K562 (cell line): ENCODE measurements around the gene SAMD11. TPM values are rescaled to one million over a fixed set of nuclear protein-coding genes. Genes with fewer than 3 reads are reported as not detected.

Experiments used
- ATAC-seq: fragments of 200-7000 bp; cut with Tn5 transposase; 3 replicates; pipeline ENCODE4 v1.9.1; 2020; ENCODE audit warnings: moderate library complexity
- BruUV-seq: library from RNA; stranded (reverse); fragments of 400-500 nt; replicated peaks from 2 replicates; lab custom pipeline; 2021; lab: Mats Ljungman, UMichigan
- CTCF ChIA-PET: fragments of 300-600 bp; formaldehyde crosslinking; extraction: SDS; loops from one replicate; lab custom pipeline; 2021; ENCODE audit warnings: low intra/inter-chr PET ratio; lab: Yijun Ruan, JAX
- POLR2A ChIA-PET: fragments of 300-600, 350-650 bp; sonication (Branson Sonifier 250); formaldehyde crosslinking; extraction: SDS; loops from one replicate; lab custom pipeline; 2021; ENCODE audit warnings: antibody characterized with exemption, inconsistent platforms; lab: Yijun Ruan, JAX
- DNase-seq, 4 experiments: peaks; one replicate each; pipeline versions ENCODE4 v3.0.0 to v3.0.0-alpha.2; 2011 to 2018; ENCODE audit warnings: low spot score in 3 of 4, mixed read lengths in 3 of 4; ENCODE audit errors: extremely low read depth in 1 of 4
- FAIRE-seq: peaks from 2 replicates; lab custom pipeline; 2011; peaks lifted over from hg19 to GRCh38; lab: Jason Lieb, UNC
- H2AFZ ChIP-seq: 2 replicates; pipeline ENCODE4 v1.6.0; 2011; ENCODE audit warnings: low read depth, low read length, control low read depth, inconsistent platforms
- H3K27ac ChIP-seq: fragments of 200-600 bp; 3 replicates; pipeline ENCODE4 v1.8.0; 2011; ENCODE audit warnings: low read depth, mild to moderate bottlenecking, control low read depth, inconsistent platforms, low read length, moderate library complexity, mixed read lengths; ENCODE audit errors: extremely low read depth
- H3K27me3 ChIP-seq, 2 experiments: fragments of 300-600 bp in 1 of 2; 2 replicates in 1 of 2; 3 replicates in 1 of 2; pipeline versions ENCODE4 v1.6.0 to v1.8.0; 2011; ENCODE audit warnings: inconsistent platforms in 2 of 2, low read length in 2 of 2, mild to moderate bottlenecking in 1 of 2, mixed read lengths in 1 of 2, moderate library complexity in 1 of 2; ENCODE audit not compliant: control insufficient read depth in 2 of 2, insufficient read depth in 2 of 2
- H3K36me3 ChIP-seq: fragments of 300-600 bp; 3 replicates; pipeline ENCODE4 v1.8.0; 2011; ENCODE audit warnings: mild to moderate bottlenecking, low read length, inconsistent platforms; ENCODE audit not compliant: control insufficient read depth, insufficient read depth
- H3K4me1 ChIP-seq, 2 experiments: fragments of 200-600 bp in 1 of 2; replicated peaks in 1 of 2; 2 replicates in 1 of 2; 3 replicates in 1 of 2; pipeline versions ENCODE4 v1.5.1 to v1.8.0; 2011; ENCODE audit warnings: inconsistent platforms in 2 of 2, low read length in 2 of 2, mild to moderate bottlenecking in 1 of 2, mixed read lengths in 1 of 2, moderate library complexity in 1 of 2; ENCODE audit not compliant: control insufficient read depth in 2 of 2, insufficient read depth in 2 of 2
- H3K4me2 ChIP-seq: 2 replicates; pipeline ENCODE4 v1.6.1; 2011; ENCODE audit warnings: low read length, control low read depth, inconsistent platforms, mixed read lengths; ENCODE audit not compliant: insufficient read depth
- H3K4me3 ChIP-seq: fragments of 200-600 bp; sonication (generic), shearing (Covaris generic); 2 replicates; pipeline ENCODE4 v1.5.1; 2016; ENCODE audit warnings: control low read depth, inconsistent platforms
- H3K79me2 ChIP-seq: fragments of 200-600 bp; 3 replicates; pipeline ENCODE4 v1.8.0; 2011; ENCODE audit warnings: low read length, inconsistent platforms; ENCODE audit not compliant: control insufficient read depth, insufficient read depth
- H3K9ac ChIP-seq, 2 experiments: 2 replicates each; pipeline versions ENCODE4 v1.6.0 to v1.6.1; 2011; ENCODE audit warnings: low read depth in 2 of 2, low read length in 2 of 2, control low read depth in 1 of 2, inconsistent platforms in 1 of 2, mild to moderate bottlenecking in 1 of 2, mixed read lengths in 1 of 2; ENCODE audit not compliant: insufficient read depth in 1 of 2
- H3K9me1 ChIP-seq: one replicate; pipeline ENCODE4 v1.6.0; 2011; ENCODE audit warnings: inconsistent platforms, mild to moderate bottlenecking, low read length, moderate library complexity; ENCODE audit not compliant: control insufficient read depth, insufficient read depth
- H3K9me3 ChIP-seq: replicated peaks from 2 replicates; pipeline ENCODE4 v1.5.1; 2011; ENCODE audit warnings: low read depth, low read length, inconsistent platforms; ENCODE audit not compliant: control insufficient read depth, insufficient read depth
- H4K20me1 ChIP-seq: replicated peaks from 2 replicates; pipeline ENCODE4 v1.6.1; 2011; ENCODE audit warnings: low read length, inconsistent platforms, mixed read lengths; ENCODE audit not compliant: control insufficient read depth, insufficient read depth
- DIDO1 ChIP-seq: fragments of 450-650 bp; IDR thresholded peaks from 2 replicates; pipeline ENCODE4 v1.6.1; 2016; ENCODE audit warnings: low read depth, missing biosample characterization, missing genetic modification characterization
- EZH2 ChIP-seq: IDR thresholded peaks from 2 replicates; pipeline ENCODE4 v1.6.1; 2012; ENCODE audit warnings: low read depth, mild to moderate bottlenecking, inconsistent platforms, low read length, borderline replicate concordance
- HDAC1 ChIP-seq, 2 experiments: fragments of 450-650 bp; IDR thresholded peaks; 2 replicates each; pipeline ENCODE4 v1.6.1; 2016 to 2017; ENCODE audit warnings: inconsistent platforms in 1 of 2, mild to moderate bottlenecking in 1 of 2, moderate library complexity in 1 of 2
- JUNB ChIP-seq: fragments of 450-650 bp; formaldehyde crosslinking; conservative IDR thresholded peaks from 2 replicates; pipeline ENCODE4 v1.4.0; 2020; ENCODE audit warnings: mild to moderate bottlenecking
- KLF1 ChIP-seq: fragments of 450-650 bp; IDR thresholded peaks from 2 replicates; pipeline ENCODE4 v1.6.1; 2016; ENCODE audit warnings: missing genetic modification characterization, missing compliant biosample characterization
- NBN ChIP-seq: fragments of 450-650 bp; IDR thresholded peaks from 2 replicates; pipeline ENCODE4 v1.6.1; 2016; ENCODE audit warnings: low read depth, mild to moderate bottlenecking
- NR2C2 ChIP-seq, 2 experiments: fragments of 200-800 bp in 1 of 2; sonication (Bioruptor generic) in 1 of 2; sonication (generic) in 1 of 2; formaldehyde crosslinking in 1 of 2; IDR thresholded peaks; 2 replicates each; pipeline versions ENCODE4 v1.6.1 to v1.8.0; 2016 to 2022; ENCODE audit warnings: mild to moderate bottlenecking in 1 of 2, missing compliant biosample characterization in 1 of 2, missing genetic modification characterization in 1 of 2, missing genetic modification reagents in 1 of 2
- SAFB ChIP-seq: fragments of 200-400 bp; formaldehyde crosslinking; IDR thresholded peaks from 2 replicates; pipeline ENCODE4 v1.6.1; 2017; ENCODE audit warnings: low read depth, low read length, borderline replicate concordance
- ZNF197 ChIP-seq: fragments of 200-800 bp; sonication (Bioruptor generic); IDR thresholded peaks from 2 replicates; pipeline ENCODE4 v1.6.1; 2016; ENCODE audit warnings: low read depth, missing genetic modification characterization, missing compliant biosample characterization
- ZNF408 ChIP-seq: fragments of 250-450 bp; sonication (Bioruptor Pico); IDR thresholded peaks from 2 replicates; pipeline ENCODE4 v1.4.0; 2020; ENCODE audit warnings: low read depth, mild to moderate bottlenecking, moderate library complexity
- ZNF696 ChIP-seq: fragments of 250-450 bp; sonication (Bioruptor Pico); conservative IDR thresholded peaks from 2 replicates; pipeline ENCODE4 v1.4.0; 2020; ENCODE audit warnings: mild to moderate bottlenecking, moderate library complexity
- ZNF717 ChIP-seq: fragments of 250-450 bp; sonication (Bioruptor Pico); IDR thresholded peaks from 2 replicates; pipeline ENCODE4 v1.5.0; 2021
- WGBS: fragments of 100-300 bp; shearing (Covaris generic); methylation state at CpG from one replicate; pipeline ENCODE4 v1.1.6; 2016; ENCODE audit warnings: low coverage, mixed read lengths; ENCODE audit not compliant: insufficient coverage; ENCODE audit errors: missing lambda C conversion rate; 5-methylcytosine and 5-hydroxymethylcytosine counted together
- in situ Hi-C: fragments of 300-500 bp; cut with MboI; formaldehyde crosslinking; loops from 4 replicates; pipeline ENCODE4 v1.15.0; 2018; ENCODE audit warnings: inconsistent platforms, mixed read lengths
- intact Hi-C: fragments of 100-400 bp; cut with micrococcal nuclease; formaldehyde crosslinking; loops from 2 replicates; pipeline ENCODE4 v1.14.2; 2022
- polyA plus RNA-seq, 8 experiments: library from polyadenylated mRNA; depleted of rRNA in 4 of 8; stranded (reverse) in 5 of 8; unstranded in 3 of 8; fragments of >200 nt; fragmentation: Nextera tagmentation in 2 of 8; fragmentation: Illumina TruSeq in 1 of 8; extraction: Ambion mirVana in 2 of 8; extraction: Trizol in 1 of 8; gene quantifications; 2 replicates each; pipeline versions ENCODE4 v1.2.1 to v1.2.3, GENCODE V29; 2011 to 2014; ENCODE audit warnings: inconsistent platforms in 1 of 8, missing spikeins in 1 of 8
- total RNA-seq, 7 experiments: library from RNA; depleted of rRNA in 6 of 7; stranded (reverse); fragments of >200 nt in 6 of 7; fragmentation: Illumina TruSeq in 2 of 7; extraction: Trizol in 2 of 7; gene quantifications; 2 replicates each; pipeline versions ENCODE4 v1.2.1 to v1.2.3, GENCODE V29; 2011 to 2021; ENCODE audit warnings: low replicate concordance in 1 of 7
- TF ChIP-seq, protein P1 (sequence below): sonication (generic); formaldehyde crosslinking; IDR thresholded peaks from 2 replicates; pipeline ENCODE4 v1.8.1; 2023; ENCODE audit warnings: mild to moderate bottlenecking, missing genetic modification reagents
- TF ChIP-seq, protein P2 (sequence below): sonication (generic); formaldehyde crosslinking; IDR thresholded peaks from 2 replicates; pipeline ENCODE4 v1.8.0; 2022; ENCODE audit warnings: mild to moderate bottlenecking, missing genetic modification reagents
- TF ChIP-seq, protein P3 (sequence below): IDR thresholded peaks from 2 replicates; pipeline ENCODE4 v1.6.1; 2016; ENCODE audit warnings: missing genetic modification characterization, missing compliant biosample characterization
- TF ChIP-seq, protein P4 (sequence below): fragments of 450-650 bp; formaldehyde crosslinking; IDR thresholded peaks from 2 replicates; pipeline ENCODE4 v1.4.0; 2020; ENCODE audit warnings: mild to moderate bottlenecking, moderate library complexity

SAMD11 gene
- total and polyA plus RNA-seq, 9 of the 15 experiments (the other 6 are each of a cell fraction or from before 2014, with no cell fraction given) = 0.07 to 0.82 (median 0.11) TPM; not detected in 2

DNA sequence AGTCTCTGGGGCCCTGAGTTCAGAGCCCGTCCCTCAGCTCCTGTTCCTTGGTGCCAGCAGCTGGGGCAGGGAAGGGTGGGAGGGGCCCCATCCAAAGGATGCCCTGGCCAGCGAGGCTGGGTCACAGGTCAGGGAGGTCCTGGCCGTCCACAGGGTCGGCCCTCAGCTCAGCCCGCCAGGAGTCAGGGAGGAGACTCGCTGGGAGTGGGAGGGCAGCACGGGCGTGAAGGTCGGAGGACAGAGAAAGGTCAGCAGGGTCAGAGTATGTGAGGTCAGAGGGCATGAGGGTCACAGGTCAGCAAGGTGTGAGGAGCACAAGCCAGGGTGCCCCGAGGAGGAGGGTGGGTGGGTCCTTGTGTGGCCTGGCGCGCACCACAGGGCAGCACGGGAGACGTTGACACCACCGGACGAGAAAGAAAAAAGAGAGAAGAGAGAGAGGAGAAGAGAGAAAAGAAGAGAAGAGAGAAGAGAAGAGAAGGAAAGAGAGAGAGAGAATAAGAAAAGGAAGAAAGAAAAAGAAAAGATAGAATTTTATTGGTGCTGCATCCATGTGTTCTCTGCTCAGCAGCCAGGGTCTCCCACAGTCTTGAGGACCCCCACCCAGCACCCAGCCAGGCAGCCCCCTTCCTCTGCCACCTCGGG lies 51.1 kb downstream of the SAMD11 start:
- CTCF ChIA-PET = interaction anchor here (1.5 kb wide), 1 partner anchor 105 kb away, joined by 5 read pairs; no protein-coding TSS in a partner anchor
- TF ChIP-seq JUNB (CRISPR knock-in tag) (no peak), ZNF408 (CRISPR knock-in tag) (no peak), NR2C2 (CRISPR knock-in tag; IDR thresholded peaks at IDR 0.05) (peak; percentile 82; the same call in 1 of the 2 replicates), NR2C2 (tag; IDR thresholded peaks at IDR 0.05) (peak; percentile 90), EZH2 (no peak), HDAC1 (IDR thresholded peaks at IDR 0.05) (peak in 1 of 2 experiments; percentile 16; a peak in 1 of 4 replicates), KLF1 (tag) (no peak), ZNF696 (CRISPR knock-in tag) (no peak), SAFB (no peak), ZNF717 (CRISPR knock-in tag) (no peak), NBN (no peak), DIDO1 (no peak), ZNF197 (CRISPR knock-in tag) (no peak)
- TF ChIP-seq, protein P1, sequence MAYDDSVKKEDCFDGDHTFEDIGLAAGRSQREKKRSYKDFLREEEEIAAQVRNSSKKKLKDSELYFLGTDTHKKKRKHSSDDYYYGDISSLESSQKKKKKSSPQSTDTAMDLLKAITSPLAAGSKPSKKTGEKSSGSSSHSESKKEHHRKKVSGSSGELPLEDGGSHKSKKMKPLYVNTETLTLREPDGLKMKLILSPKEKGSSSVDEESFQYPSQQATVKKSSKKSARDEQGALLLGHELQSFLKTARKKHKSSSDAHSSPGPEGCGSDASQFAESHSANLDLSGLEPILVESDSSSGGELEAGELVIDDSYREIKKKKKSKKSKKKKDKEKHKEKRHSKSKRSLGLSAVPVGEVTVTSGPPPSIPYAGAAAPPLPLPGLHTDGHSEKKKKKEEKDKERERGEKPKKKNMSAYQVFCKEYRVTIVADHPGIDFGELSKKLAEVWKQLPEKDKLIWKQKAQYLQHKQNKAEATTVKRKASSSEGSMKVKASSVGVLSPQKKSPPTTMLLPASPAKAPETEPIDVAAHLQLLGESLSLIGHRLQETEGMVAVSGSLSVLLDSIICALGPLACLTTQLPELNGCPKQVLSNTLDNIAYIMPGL (CRISPR knock-in tag) = no peak
- TF ChIP-seq, protein P2, sequence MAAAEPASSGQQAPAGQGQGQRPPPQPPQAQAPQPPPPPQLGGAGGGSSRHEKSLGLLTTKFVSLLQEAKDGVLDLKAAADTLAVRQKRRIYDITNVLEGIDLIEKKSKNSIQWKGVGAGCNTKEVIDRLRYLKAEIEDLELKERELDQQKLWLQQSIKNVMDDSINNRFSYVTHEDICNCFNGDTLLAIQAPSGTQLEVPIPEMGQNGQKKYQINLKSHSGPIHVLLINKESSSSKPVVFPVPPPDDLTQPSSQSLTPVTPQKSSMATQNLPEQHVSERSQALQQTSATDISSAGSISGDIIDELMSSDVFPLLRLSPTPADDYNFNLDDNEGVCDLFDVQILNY (CRISPR knock-in tag) = no peak
- TF ChIP-seq, protein P3, sequence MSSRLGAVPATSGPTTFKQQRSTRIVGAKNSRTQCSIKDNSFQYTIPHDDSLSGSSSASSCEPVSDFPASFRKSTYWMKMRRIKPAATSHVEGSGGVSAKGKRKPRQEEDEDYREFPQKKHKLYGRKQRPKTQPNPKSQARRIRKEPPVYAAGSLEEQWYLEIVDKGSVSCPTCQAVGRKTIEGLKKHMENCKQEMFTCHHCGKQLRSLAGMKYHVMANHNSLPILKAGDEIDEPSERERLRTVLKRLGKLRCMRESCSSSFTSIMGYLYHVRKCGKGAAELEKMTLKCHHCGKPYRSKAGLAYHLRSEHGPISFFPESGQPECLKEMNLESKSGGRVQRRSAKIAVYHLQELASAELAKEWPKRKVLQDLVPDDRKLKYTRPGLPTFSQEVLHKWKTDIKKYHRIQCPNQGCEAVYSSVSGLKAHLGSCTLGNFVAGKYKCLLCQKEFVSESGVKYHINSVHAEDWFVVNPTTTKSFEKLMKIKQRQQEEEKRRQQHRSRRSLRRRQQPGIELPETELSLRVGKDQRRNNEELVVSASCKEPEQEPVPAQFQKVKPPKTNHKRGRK = peak; percentile 64; the same call in 1 of the 2 replicates
- TF ChIP-seq, protein P4, sequence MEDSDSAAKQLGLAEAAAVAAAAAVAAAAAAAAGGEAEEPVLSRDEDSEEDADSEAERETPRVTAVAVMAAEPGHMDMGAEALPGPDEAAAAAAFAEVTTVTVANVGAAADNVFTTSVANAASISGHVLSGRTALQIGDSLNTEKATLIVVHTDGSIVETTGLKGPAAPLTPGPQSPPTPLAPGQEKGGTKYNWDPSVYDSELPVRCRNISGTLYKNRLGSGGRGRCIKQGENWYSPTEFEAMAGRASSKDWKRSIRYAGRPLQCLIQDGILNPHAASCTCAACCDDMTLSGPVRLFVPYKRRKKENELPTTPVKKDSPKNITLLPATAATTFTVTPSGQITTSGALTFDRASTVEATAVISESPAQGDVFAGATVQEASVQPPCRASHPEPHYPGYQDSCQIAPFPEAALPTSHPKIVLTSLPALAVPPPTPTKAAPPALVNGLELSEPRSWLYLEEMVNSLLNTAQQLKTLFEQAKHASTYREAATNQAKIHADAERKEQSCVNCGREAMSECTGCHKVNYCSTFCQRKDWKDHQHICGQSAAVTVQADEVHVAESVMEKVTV (CRISPR knock-in tag) = no peak

More for the DNA sequence above, 51.1 kb downstream of the SAMD11 start:
- BruUV-seq = no TSS peak
- Histone ChIP-seq H3K27ac (no peak overlapping the region), H3K4me3 (no peak overlapping the region), H2AFZ (no peak overlapping the region), H3K79me2 (no peaks in the 10 kb centered on the region), H3K9me1 (no peaks in the 10 kb centered on the region), H3K27me3 (peaks cover 8 to 55% of the 10 kb centered on the region in 2 experiments; a peak in 4 of 5 replicates), H3K4me1 (peaks cover 0 to 79% of the 10 kb centered on the region in 2 experiments; a peak in 3 of 5 replicates), H3K36me3 (no peaks in the 10 kb centered on the region), H3K4me2 (no peak overlapping the region), H3K9ac (no peak overlapping the region; a peak in 1 of 4 replicates), H4K20me1 (peaks cover 3% of the 10 kb centered on the region; the same call in 1 of the 2 replicates), H3K9me3 (no peaks in the 10 kb centered on the region)
- in situ Hi-C loops (no loop called here), intact Hi-C loops (no loop called here)
- POLR2A ChIA-PET = interaction anchor here (1.0 to 2.2 kb wide), 2 partner anchors 8 to 10 kb away, joined by 3 to 10 read pairs; partner anchors contain the start of gene PLEKHN1
- FAIRE-seq = no peak
- DNase-seq = no peak
- WGBS = 25% methylated on average over 15 of the region's 17 CpGs
- no peak for ATAC-seq
